GM21529 (cell line): Measurements from ENCODE around the gene PLXNB1.
"Not testable (repeated sequence)": the region's sequence is repeated elsewhere in the genome, so short reads cannot be mapped to it uniquely, and the experiment has no call there.

ENCODE experiments used
- ATAC-seq: cut with Tn5 transposase; IDR thresholded peaks from one replicate; pipeline ENCODE4 v1.9.1; 2021; ENCODE audit not compliant: unreplicated experiment

PLXNB1 gene

DNA sequence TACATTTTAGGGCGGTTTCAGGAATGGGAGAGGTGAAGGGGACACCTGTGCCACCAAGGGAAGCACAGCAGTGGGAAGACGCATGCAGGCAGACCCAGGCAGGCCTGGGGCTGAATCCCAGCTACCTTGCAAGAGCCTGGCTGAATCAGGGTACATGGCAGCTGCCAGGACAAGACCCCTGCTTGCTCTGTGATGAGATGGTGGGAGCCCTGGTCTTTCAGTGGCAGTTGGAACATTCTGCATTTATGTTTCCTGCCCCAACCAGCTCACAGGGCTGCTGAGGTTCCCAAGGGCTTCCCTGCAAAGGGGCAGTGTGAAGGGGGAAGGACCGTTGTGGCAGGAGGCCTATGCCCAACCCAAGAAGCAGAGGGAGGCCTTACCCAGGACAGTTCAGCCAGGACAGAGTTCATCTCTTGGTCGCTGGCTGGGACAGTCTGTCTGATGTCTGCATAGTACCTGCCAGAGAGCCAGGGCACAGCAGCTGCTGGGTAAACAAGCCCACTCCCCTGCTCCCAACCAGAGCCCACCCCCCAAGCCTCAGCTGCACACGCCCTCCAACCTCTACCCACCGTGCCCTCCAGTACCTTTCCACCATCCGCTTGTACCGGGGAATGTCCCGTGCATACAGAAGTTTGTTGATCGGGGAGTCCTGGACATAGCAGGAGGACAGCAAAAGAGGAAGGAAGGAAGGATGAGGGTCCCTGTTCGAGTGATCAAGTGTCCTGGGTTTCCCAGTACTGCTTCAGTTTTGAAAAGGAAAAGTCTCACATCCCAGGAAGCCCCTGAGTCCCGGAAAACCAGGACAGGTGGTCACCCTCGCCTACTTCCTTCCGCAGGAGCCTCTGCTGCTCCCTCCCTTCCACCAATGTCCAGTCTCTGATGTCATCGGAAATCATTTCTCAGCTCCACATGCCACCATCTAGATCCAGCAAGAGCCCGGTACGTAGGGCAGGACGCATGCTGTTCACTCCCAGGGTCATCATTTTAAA, 23.1 kb downstream of the PLXNB1 start:
- no peak for ATAC-seq

DNA sequence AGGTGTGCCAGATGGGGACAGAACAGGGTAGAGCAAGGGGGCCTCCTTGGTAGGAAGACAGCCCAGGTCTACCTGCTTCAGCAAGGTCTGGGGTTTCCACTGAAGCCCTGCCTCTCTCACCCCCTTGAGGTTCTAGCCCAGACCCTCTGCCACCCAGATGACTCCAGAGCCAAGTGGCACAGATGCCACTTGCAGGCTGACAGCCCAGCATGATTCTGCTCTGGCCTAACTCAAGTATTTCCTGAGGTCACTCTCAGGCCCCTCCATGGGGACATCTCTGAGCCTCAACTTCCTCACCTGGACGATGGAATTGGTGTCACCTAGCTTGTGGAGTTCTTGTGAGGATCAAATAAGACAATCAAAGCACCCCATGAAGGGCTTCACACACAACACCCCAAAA, 23.9 kb downstream of the PLXNB1 start:
- no peak for ATAC-seq

DNA sequence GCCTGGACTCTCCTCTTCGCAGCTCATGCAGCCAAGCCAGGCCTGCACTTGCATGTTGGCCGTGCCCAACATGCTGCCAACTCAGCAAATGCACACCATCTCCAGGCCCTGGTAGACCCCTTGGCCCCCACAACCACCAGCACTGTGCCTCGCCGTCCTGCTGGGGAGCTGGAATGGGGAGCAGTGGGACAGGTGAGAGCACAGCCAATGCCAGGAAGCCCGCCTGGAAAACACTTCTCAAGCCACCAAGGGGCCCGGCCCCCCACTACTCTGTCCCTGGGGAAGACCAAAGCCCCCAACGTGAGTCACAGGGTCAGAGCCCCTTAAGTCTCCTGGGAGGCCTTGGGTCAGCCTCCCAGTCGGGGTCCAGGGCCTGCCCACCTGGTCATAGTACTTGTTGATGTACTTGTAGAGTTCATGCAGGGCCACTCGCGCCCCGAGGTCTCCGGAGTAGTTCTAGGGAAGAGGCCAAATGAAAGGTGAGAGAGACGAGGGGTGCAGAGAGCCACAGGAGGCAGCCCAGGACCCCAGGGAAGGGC, 24.5 kb downstream of the PLXNB1 start:
- ATAC-seq = no peak

DNA sequence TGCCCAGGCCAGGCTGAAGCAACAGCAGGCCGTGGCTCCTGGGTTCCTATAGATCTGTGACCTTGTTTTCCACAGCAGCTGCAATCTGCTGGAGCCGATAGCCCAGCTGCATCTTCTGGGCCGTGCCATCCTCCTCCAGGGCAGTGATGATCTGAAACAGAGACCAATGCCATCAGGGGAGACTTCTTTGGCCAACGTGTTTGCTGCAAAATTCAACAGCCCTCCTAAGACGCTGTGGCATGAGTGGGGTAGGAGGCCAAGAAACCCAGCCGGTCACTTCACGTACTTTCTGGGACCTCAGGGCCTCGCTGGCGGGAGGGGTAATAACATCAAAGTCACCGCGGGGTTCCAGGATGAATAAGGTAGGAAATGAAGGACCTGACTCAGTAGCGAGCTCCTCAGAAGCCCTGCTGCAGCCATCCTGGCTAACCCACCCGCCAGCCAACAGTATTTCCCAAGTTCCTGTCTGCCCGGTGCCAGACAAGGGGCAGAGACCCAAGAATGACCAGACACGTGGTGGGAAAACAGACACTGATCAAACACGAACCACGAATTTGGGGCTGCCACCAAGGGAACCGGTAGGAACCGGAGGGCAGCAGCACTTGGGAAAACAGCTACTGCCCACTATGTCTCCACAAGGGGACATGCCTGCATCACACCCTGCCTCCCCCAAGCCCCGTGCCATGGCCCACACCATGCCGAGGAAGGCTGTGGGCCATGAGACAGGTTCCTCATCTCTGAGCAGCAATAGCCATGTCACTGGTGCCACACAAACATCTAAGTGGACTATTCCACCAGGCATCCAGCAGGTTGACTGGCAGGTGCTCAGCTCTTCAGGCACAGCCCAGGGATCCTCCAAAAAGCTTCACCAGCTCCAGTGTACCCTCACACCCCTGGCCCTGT, 25.2 kb downstream of the PLXNB1 start:
- ATAC-seq = no peak

DNA sequence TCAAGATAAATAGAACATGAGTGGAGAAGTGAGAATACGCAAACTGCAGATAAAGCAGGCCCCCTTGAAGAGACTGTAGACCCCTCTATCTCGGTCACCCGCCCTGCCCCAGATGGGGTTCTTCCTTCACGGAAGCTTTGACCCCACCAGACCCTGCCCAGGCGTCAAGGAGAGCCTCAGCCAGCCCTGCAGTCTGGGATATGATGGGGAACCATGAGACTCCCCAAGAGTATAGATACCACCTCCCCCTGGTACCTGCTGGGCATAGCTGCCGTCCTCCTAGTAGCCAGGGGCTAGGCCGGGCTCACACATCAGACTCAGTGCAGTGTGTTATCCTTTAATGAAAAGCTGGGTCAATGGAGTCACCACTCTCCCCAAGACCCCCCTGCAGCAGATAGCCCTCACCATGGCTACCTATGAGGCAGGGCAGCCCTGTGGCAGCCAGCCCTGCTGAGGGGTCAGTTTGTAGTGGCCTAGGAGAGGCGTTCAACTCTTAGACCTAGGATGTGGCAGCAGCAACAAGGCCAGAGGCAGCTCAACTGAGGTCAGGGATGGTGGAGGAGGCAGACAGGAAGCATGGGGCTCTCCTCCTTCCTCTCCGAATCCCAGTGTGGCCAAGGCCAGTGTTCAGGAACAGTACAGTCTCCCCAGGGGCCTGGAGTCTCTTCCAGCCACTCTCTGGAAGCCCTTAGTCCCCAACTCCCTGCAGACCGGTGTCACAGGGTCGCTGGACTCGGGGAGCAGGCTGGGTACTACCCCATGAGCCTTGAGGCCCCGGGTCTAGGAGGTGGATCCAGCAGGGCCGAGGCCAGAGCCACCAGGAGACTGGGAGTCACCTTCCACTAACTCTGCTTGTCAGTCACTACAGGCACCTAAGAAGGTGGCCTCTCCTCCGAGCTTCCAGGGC, 26.1 kb downstream of the PLXNB1 start:
- no peak for ATAC-seq

DNA sequence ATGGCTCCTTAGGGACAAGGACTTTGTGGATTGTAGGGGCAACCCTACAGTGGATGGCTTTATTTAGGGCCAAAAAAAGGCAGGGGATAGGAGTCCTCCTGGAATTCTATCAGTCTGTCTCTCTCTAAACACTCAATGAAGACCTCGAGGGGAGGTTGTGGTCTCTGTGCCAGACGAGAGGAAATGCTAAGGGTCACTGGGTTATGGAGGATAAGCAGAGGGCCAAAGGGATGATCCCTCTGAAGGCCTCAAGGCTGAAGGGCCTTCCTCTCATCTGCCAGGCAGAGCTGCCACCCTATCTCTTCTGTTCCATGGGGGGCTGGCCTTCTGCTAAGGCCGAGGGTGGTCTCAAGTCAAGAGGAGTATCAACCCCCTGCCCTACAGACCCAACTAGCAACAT, 27.0 kb downstream of the PLXNB1 start:
- ATAC-seq = no peak

DNA sequence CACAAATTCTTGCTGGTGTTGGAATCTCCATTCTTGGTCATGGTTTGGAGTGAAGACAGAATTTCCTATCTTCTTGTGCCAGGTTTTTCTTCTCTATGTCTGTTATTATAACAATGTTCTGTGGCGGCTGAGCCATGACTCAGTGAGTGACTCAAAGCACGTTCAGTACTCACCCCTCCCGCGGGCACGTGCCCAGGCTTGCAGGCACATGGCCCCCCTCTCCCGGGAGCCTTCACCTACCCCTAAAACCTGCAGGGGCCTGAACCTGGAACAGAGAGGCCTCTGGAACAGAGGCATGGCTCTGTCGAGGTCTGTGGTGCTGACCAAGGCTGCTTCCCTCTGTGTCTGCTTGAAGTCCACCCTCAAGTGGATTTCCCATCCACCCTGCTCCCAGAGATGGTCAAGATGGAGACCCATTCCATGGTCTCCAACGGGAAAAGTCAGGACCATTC, 27.6 kb downstream of the PLXNB1 start:
- ATAC-seq = no peak

DNA sequence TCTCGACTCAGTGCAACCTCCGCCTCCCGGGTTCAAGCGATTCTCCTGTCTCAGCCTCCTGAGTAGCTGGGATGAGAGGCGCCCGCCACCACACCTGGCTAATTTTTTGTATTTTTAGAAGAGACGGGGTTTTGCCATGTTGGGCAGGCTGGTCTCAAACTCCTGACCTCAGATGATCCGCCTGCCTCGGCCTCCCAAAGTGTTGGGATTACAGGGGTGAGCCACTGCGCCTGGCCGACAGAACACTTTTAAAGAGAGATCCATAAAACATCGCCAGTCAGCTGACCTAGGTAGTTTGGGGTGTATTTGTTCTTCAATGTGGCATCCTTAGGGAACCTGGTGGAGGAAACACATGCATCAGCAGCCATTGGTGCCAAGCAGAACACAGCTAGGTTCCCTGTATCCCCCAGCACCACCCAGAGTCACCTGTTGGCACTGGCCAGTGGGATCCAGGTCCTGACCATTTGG, 28.4 kb downstream of the PLXNB1 start:
- not testable (repeated sequence) for ATAC-seq

DNA sequence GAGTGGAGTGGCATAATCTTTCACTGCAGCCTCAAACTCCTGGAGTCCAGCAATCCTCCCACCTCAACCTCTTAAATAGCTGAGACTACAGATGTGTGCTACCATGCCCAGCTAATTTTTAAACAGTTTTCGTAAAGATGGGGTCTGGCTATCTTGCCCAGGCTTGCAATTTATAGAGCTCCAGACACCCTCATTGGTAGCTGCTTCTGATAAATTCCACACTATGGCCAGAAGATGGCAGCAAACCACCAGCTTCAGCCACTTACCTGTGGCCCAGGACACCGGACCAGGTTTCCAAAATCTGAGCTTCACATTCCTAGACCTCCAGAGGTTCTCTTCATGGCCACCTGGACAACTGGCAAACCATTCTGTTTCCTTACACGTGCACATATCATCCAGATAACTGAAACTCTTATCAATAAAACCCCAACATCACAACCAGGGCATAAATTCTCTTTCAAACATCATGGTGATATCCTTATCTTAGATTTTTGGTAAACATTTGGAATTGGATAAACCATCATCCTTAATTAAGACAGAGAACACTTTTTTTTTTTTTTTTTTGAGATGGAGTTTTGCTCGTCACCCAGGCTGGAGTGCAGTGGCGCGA, 29.0 kb downstream of the PLXNB1 start:
- ATAC-seq = no peak

DNA sequence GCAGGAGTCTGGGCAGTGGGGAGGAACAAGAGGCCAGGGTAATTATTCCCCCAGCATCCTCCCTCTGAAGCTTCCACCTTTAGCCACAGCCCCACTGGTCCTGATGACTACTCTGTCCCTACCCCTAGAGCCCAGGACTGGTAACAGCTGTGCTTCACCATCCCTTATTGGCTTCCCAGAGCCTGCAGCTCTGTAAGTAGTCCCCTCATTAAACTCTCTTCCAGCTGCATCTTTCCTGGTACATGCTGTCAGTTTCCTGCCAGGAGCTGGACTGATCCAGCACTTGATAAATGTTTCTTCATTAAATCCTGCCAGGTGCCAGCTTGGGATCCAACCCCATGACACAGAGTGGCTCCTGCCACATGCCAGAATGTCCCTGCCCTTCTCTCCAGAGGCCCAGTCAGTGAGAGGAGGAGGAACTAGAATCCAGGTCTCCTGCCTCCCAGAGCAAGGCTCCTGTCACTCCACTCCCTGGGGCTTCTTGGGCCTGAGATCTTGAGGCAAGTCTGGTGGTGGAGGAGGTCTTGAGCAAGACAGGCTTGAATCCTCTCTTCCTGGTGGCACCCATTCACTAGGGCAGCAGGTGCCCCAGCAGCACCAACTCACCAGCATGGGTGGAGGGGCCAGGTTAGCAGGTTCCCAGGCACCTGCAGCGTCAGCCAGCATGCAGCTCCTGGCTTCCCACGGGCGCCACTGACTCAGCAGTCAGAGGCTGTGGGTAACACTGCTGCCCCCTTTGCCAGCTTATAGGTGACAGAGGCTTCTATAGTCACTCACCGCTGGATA, 30.3 kb downstream of the PLXNB1 start:
- no peak for ATAC-seq

DNA sequence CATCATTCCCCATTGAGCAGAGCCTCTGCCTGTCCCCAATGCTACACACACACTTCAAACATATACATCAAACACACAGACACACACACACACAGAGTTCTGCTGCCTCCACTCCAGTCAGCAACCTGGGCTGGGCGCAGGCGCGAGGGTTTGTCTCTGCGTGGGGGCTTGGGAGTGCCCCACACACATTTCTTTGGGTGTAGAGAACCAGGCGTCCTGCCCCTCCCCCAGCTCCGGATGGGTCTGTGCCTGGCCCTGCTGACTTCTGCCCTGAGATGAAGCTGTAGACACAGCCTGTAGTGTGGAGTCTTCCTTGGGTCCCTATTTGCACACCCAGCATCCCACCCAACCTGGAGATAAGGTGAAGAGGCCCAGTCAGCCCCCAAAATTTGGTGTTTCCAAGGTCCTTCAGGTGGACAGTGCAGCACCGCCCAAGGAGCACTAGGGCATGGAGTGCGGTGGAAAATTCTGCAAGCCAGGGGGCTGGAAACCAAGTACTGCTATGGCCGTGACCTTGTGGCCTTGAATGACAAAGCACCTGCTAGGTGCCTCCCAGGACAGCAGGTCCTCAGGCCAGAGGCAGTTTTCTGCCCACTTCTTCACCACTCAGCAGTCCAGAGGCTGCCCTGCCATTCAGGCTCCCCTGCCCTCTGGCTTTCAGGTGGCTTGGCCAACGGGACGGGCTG, 31.0 kb downstream of the PLXNB1 start:
- no peak for ATAC-seq

DNA sequence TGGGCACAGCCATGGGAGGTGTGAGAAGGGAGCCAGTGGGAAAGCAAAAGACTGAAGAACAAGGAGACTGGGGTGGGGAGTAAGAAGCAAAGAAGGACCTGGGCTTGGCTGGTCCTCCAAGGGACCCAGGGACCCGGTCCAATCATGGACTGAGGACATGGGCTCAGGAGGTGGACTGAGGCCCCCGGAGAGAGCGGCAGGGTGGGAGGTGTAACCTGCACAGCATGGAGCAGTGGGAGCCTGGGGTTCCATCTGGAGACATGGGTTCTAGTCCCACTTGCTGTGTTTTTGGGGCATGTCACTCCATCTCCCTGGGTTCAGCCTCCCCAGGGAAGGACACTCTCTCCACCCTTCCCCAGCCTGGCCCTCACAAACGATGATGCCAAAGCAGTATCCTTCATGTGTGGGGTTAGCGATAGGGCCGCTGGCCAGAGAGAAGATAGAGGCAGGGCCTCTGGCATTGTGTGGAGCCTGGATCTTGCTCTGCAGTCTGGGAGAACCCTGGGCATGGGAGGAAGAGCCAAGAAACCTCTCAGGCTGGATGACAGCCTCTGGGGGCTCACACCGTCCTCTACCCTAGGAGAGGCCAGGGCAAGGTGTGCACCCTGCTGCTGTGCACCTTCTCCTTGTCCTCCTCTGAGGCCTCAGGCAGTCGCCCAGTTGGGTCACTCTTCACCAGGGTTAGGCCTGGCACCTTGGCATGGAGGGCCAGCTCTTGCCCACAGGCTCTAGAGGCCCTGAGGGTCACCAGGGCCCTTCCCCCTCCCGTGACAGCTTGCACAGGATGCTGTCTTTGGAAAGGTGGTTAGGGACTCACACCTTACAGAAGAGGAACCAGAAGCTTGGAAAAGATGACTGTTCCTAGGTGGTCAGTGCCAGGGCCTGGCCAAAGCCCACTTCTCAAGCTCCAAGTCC, 31.9 kb downstream of the PLXNB1 start:
- no peak for ATAC-seq

DNA sequence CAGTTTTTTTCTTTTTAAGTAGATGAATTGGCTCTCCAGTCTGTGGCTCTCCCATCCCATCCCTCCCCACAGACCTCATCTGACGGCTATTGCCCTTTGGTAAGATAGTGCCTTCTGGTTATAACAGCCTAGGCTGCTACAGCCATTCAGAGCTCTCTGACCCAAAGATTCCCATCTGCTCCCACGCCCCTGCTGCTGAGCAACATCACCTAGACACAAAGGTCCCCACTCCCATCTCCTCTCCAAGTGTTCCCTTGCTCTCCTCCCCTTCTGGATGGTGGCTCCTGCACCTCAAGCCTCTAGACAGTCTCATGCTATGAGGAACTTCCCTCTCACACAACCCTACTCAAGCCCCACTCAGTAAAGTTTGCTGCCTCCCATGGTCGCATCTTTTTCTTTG, 34.2 kb downstream of the PLXNB1 start:
- ATAC-seq = no peak

DNA sequence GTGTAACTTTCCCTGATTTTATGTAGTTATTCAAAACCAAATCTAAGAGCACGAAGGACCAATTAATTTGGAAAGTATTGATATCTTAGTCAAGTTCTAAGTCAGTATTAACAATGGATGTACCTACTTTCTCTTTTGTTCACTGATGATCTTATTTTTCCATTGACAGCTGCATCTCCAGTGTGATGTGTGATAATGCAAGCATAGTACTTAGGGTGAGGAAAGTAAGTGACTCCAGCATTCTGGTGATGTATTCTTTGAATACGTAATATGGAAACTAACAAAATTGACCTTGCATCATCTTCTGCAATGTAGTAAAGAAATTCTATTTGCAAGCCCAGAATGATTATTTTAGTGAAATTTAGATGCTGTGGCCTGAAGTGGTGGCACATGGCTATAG, 35.5 kb downstream of the PLXNB1 start:
- no peak for ATAC-seq

DNA sequence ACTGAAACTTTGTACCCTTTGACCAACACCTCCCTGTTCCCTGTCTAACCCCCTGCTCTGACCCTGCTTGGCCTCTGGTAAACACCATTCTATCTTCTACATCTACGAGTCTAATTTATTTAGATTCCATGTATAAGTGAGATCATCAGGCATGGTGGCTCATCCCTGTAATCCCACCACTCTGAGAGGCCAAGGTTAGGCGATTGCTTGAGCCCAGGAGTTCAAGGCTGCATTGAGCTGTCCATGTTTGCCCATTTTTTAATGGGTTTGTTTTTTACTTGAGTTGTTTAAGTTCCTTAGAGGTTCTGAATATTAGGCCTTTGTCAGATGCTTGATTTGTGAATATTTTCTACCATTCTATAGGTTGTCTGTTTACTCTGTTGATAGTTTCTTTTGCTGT, 40.9 kb downstream of the PLXNB1 start:
- ATAC-seq = no peak

DNA sequence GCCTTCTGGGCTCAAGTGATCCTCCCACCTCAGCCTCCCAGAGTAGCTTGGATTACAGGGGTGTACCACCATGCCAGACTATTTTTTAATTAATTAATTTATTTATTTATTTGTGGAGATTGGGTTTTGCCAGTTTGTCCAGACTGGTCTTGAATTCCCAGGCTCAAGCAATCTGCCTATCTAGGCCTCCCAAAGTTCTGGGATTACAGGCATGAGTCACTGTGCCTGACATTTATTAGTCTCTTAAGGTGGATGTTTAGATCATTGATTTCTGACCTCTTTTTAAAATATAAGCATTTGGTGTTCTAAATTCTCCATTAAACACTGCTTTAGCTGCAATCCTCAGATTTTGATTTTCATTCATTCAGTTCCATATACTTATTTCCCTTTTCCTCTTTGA, 42.3 kb downstream of the PLXNB1 start:
- no peak for ATAC-seq

DNA sequence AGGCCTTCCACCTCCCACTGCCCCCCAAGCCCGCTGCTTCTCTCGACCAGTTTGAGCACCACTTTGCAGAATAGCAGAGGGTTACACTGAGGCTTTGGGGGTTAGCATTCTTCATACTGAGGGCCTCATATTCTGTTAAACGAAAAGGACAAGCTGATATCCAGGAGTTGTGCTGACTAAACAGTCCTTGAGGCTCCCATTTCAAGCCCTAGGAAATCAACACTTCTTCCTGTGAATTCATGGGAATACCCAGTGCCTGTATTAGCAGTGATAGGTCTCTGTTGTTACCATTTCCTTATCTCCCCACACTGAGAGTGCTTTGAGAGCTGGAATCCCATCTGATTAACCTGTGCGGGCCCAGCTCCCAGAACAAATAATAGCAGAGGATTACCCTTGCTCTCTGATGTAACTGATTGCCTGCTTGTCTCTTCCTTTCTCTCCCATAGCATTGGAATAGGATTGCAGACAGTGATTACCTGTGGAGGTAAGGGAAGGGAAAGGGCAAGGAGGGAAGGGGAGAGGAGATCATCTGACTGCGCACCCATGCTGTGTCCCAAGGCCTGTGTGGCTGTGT, 56.9 kb downstream of the PLXNB1 start:
- no peak for ATAC-seq
